A673 (cell line): ENCODE results near the gene EPHB4.
"Not testable (repeated sequence)": the region's sequence is repeated elsewhere in the genome, so short reads cannot be mapped to it uniquely, and the experiment has no call there.

Experiments
- EZH2 ChIP-seq: fragments of 200-600 bp; sonication (generic); IDR thresholded peaks from 2 replicates; pipeline ENCODE4 v1.6.1; 2017; ENCODE audit warnings: borderline replicate concordance, low read depth, mild to moderate bottlenecking, mixed read lengths, antibody characterized with exemption, low read length; ENCODE audit not compliant: poor library complexity, severe bottlenecking
- TF ChIP-seq, protein P1 (sequence below): fragments of 300-800, 200-600 bp; sonication (generic); conservative IDR thresholded peaks from 2 replicates; pipeline ENCODE4 v1.5.1; 2017; ENCODE audit warnings: low read depth, mild to moderate bottlenecking, antibody characterized with exemption, low read length, moderate library complexity, mixed read lengths

DNA sequence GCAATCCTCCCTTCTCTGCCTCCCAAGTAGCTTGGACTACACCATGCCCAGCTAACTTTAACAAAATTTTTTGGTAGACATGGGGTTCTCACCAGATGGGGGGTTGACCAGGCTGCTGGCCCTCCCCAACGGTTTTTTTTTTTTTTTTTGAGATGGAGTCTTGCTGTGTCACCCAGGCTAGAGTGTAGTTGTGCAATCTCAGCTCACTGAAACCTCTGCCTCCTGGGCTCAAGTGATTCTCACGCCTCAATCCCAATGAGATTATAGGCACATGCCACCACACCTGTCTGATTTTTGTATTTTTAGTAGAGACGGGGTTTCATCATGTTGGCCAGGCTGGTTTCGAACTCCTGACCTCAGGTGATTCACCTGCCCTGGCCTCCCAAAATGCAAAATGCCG is 64.5 kb downstream of the EPHB4 start:
- TF ChIP-seq, protein P1, sequence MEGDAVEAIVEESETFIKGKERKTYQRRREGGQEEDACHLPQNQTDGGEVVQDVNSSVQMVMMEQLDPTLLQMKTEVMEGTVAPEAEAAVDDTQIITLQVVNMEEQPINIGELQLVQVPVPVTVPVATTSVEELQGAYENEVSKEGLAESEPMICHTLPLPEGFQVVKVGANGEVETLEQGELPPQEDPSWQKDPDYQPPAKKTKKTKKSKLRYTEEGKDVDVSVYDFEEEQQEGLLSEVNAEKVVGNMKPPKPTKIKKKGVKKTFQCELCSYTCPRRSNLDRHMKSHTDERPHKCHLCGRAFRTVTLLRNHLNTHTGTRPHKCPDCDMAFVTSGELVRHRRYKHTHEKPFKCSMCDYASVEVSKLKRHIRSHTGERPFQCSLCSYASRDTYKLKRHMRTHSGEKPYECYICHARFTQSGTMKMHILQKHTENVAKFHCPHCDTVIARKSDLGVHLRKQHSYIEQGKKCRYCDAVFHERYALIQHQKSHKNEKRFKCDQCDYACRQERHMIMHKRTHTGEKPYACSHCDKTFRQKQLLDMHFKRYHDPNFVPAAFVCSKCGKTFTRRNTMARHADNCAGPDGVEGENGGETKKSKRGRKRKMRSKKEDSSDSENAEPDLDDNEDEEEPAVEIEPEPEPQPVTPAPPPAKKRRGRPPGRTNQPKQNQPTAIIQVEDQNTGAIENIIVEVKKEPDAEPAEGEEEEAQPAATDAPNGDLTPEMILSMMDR: not testable (repeated sequence)
- TF ChIP-seq EZH2: not testable (repeated sequence)
